ENCODE results near the gene HDDC3.

DNA sequence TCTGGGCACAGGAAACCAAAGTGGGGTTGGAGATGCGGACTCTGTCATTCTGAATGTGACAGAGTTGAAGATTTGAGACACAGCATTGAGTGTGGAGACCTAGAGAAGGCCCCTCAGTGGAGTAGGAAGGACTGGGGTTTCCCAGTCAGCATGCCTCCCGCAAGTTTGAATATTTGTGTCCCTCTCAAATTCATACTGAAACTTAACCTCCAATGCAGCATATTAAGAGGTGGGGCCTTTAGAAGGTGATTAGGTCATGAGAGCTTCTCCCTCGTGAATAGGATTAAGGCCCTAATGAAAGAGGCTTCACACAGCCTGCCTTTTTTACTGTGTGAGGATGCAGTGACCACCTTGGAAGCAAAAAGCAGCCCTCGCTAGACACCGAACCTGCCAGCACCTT, 8.0 kb downstream of the HDDC3 start:
- TF ChIP-seq, protein P1, sequence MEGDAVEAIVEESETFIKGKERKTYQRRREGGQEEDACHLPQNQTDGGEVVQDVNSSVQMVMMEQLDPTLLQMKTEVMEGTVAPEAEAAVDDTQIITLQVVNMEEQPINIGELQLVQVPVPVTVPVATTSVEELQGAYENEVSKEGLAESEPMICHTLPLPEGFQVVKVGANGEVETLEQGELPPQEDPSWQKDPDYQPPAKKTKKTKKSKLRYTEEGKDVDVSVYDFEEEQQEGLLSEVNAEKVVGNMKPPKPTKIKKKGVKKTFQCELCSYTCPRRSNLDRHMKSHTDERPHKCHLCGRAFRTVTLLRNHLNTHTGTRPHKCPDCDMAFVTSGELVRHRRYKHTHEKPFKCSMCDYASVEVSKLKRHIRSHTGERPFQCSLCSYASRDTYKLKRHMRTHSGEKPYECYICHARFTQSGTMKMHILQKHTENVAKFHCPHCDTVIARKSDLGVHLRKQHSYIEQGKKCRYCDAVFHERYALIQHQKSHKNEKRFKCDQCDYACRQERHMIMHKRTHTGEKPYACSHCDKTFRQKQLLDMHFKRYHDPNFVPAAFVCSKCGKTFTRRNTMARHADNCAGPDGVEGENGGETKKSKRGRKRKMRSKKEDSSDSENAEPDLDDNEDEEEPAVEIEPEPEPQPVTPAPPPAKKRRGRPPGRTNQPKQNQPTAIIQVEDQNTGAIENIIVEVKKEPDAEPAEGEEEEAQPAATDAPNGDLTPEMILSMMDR (IDR thresholded peaks at IDR 0.05 in 4 of 5, conservative IDR thresholded peaks at IDR 0.05 in 1 of 5) = no peak
- TF ChIP-seq POLR2A (IDR thresholded peaks at IDR 0.05) = no peak

All from gastrocnemius medialis (tissue), 4 donors.